HG03280 (cell line): ENCODE results near the gene ADCY3.

Source experiments
- ATAC-seq: cut with Tn5 transposase; IDR thresholded peaks from one replicate; pipeline ENCODE4 v1.9.1; 2021; ENCODE audit warnings: mild to moderate bottlenecking, moderate library complexity; ENCODE audit not compliant: unreplicated experiment

The ADCY3 gene

GRCh38 chr2:24926220-24926601 is 6.2 kb upstream of the ADCY3 start:
- ATAC-seq: no peak

GRCh38 chr2:24925815-24926214 is 5.8 kb upstream of the ADCY3 start:
- ATAC-seq: no peak

GRCh38 chr2:24924732-24925131 is 4.7 kb upstream of the ADCY3 start:
- no peak for ATAC-seq

GRCh38 chr2:24924266-24924665 is 4.2 kb upstream of the ADCY3 start:
- no peak for ATAC-seq

GRCh38 chr2:24923106-24923505 is 3.1 kb upstream of the ADCY3 start:
- ATAC-seq: no peak

GRCh38 chr2:24922556-24922955 is 2.5 kb upstream of the ADCY3 start:
- no peak for ATAC-seq

- no peak for ATAC-seq
These were observed 888 bp upstream of the ADCY3 start for GRCh38 chr2:24920809-24921441.

- peak; percentile 17 for ATAC-seq
These were observed 435 bp downstream of the ADCY3 start for GRCh38 chr2:24919506-24920097.

GRCh38 chr2:24919037-24919505 is 966 bp downstream of the ADCY3 start:
- ATAC-seq: no peak

GRCh38 chr2:24918326-24919036 is 1.6 kb downstream of the ADCY3 start:
- no peak for ATAC-seq

- ATAC-seq: no peak
These were observed 2.2 kb downstream of the ADCY3 start for GRCh38 chr2:24917731-24918325.

- ATAC-seq: no peak
These were observed 3.0 kb downstream of the ADCY3 start for GRCh38 chr2:24917086-24917485.

GRCh38 chr2:24915796-24916195 is 4.2 kb downstream of the ADCY3 start:
- no peak for ATAC-seq

- no peak for ATAC-seq
These were observed 4.9 kb downstream of the ADCY3 start for GRCh38 chr2:24915175-24915574.

GRCh38 chr2:24914713-24915112 is 5.3 kb downstream of the ADCY3 start:
- no peak for ATAC-seq

GRCh38 chr2:24913911-24914310 is 6.1 kb downstream of the ADCY3 start:
- ATAC-seq: no peak

GRCh38 chr2:24912986-24913385 is 7.1 kb downstream of the ADCY3 start:
- ATAC-seq: no peak

GRCh38 chr2:24912523-24912922 is 7.5 kb downstream of the ADCY3 start:
- ATAC-seq: no peak

- ATAC-seq: no peak
These were observed 9.8 kb downstream of the ADCY3 start for GRCh38 chr2:24910245-24910644.

GRCh38 chr2:24909555-24910177 is 10.4 kb downstream of the ADCY3 start:
- ATAC-seq: no peak

- ATAC-seq: no peak
These were observed 11.6 kb downstream of the ADCY3 start for GRCh38 chr2:24908461-24908901.
